ENCODE results near the gene APOA5.
A peak's percentile ranks its signal among the peaks of the same experiment; 100 is the strongest.
"Not testable (repeated sequence)": the region's sequence is repeated elsewhere in the genome, so short reads cannot be mapped to it uniquely, and the experiment has no call there.

The APOA5 gene

DNA sequence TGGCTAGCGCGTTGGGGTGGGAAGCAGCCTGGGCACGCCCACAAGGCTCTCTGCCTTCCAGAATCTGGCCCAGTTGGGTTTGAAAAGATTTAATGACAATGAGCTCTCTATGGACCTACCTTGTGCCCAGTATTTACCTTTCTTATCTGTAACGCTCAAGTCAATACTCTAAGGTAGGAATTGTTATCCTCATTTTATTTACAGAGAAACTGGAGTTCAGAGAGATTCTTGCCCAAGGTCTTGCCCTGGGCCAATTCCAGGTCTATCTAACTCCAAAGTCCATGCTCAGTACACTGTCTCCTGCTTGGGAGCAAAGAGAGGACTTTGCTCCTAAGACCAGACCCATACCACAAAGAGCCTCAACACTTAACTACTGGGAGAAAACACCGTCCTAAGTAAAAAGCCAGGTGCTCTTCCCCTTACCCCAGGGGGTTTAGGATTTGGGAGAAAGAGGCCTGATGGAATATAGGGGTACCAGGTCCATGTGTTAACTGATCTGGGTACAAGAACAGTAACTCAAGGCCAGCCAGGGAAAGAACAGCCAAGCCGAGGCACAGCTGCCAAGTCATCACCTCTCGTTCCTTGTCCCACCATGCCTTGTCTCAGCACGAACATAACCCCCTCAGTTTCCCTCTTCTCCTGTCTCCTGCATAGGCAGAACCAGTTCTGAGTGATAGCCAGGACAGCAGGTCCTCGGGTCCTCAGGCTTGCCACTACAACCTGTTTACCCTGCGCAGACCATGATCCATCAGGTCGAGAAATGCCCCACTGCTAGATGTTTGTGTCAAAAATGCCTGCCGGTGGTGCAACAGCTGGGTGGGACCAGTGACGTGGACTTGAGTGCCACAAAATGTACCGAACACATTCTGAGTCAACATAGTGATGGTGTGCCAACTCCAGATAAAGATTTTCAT lies 16.8 kb upstream of the APOA5 start:
- DNase-seq (ENCODE audit: low read depth), result peak; percentile 86
- no peak overlapping the region for H3K4me3 ChIP-seq (ENCODE audit: control insufficient read depth, low read depth, low read length)
- TF ChIP-seq, protein P1, sequence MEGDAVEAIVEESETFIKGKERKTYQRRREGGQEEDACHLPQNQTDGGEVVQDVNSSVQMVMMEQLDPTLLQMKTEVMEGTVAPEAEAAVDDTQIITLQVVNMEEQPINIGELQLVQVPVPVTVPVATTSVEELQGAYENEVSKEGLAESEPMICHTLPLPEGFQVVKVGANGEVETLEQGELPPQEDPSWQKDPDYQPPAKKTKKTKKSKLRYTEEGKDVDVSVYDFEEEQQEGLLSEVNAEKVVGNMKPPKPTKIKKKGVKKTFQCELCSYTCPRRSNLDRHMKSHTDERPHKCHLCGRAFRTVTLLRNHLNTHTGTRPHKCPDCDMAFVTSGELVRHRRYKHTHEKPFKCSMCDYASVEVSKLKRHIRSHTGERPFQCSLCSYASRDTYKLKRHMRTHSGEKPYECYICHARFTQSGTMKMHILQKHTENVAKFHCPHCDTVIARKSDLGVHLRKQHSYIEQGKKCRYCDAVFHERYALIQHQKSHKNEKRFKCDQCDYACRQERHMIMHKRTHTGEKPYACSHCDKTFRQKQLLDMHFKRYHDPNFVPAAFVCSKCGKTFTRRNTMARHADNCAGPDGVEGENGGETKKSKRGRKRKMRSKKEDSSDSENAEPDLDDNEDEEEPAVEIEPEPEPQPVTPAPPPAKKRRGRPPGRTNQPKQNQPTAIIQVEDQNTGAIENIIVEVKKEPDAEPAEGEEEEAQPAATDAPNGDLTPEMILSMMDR (conservative IDR thresholded peaks at IDR 0.05; ENCODE audit: control insufficient read depth, insufficient read depth, low read depth, low read length), result no peak

DNA sequence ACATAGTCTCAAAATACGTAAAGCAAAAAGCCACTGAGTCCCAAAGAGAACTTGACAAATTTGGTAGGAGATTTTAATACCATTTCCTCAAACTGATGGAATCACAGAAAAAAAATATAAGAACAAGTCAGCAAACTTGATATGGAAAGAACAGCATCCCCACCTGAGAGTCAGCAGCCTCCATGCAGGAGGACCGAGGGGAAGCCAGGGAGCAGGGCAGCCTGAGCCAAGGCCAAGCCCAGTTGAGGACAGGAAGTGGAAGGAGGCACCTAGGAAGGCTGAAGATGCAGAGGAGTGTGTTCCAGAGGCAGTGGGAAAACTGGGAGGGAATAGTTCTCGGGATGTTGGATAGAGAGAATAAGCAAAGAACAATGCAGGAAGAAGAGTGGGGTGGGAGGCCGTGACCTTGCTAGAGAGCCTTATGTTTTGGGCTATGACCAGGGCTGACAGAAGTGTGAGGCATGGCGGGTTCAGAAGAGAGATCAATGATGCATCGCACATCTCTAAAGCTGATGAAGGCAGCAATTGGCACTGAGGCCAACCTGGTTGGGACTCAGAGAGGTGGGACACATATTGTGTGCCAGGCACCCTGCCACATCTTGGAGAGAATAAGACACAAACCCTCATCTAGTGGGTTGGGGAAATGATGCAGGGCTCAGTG lies 16.1 kb upstream of the APOA5 start:
- H3K4me3 ChIP-seq (ENCODE audit: control insufficient read depth, low read depth, low read length), result no peak overlapping the region
- TF ChIP-seq, protein P1 (conservative IDR thresholded peaks at IDR 0.05; ENCODE audit: control insufficient read depth, insufficient read depth, low read depth, low read length), result no peak
- DNase-seq (ENCODE audit: low read depth), result peak; percentile 5

DNA sequence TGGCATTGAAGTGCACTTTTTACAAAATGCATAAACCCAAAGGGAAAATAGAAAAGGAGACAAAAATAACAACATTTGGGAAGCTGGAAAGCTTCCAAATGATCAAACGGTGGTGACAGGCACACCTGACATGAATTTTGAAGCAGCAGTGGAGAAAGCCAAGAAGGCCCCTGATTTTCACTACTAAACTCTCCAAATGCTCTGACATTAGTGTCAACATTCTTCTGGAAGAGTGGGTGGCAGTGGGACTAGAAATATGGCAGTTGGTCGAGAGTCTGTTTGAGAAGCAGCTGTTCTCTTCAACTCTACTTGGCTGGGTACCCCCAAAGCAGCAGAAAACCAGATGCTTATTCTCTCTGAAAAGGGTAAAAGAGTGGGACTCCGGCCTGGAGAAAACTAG lies 12.3 kb upstream of the APOA5 start:
- DNase-seq (ENCODE audit: low read depth), result no peak
- TF ChIP-seq, protein P1 (conservative IDR thresholded peaks at IDR 0.05; ENCODE audit: control insufficient read depth, insufficient read depth, low read depth, low read length), result no peak
- H3K4me3 ChIP-seq (ENCODE audit: control insufficient read depth, low read depth, low read length), result no peak overlapping the region

DNA sequence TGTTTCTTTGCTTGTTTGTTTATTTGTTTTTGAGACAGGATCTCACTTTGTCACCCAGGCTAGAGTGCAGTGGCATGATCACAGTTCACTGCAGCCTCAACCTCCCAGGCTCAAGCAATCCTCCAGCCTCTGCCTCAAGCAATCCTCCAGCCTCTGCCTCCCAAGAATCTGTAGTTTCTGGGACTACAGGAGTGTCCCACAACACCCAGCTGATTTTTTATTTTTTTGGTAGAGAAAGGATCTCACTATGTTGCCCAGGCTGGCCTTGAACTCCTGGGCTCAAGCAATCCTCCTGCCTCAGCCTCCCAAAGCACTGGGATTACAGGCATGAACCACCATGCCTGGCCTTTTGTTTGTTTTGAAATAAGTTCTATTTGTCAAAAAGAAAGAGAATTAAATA lies 10.0 kb upstream of the APOA5 start:
- not testable (repeated sequence) for DNase-seq (ENCODE audit: low read depth); H3K4me3 ChIP-seq (ENCODE audit: control insufficient read depth, low read depth, low read length)

DNA sequence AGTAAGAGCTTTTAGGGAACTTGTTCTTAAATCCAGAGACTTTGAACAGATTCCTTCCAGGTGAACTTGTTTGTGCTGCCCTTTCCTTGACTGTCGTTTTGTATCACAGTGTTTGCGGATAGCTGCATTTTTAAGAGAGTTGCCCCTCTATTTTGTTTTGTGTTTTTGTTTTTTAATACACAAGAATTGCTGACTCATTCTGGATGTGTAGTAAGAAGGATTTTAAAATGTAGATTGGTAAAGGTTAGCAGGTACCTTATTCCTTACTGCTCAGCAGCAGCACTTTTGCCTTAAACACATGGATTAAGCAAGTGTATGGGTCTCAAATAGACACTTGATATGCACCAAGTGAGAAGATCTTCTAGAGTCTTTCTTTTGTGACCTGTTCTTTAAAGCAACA lies 8.9 kb upstream of the APOA5 start:
- no peak overlapping the region for H3K4me3 ChIP-seq (ENCODE audit: control insufficient read depth, low read depth, low read length)
- no peak for DNase-seq (ENCODE audit: low read depth)
- TF ChIP-seq, protein P1 (conservative IDR thresholded peaks at IDR 0.05; ENCODE audit: control insufficient read depth, insufficient read depth, low read depth, low read length), result no peak

DNA sequence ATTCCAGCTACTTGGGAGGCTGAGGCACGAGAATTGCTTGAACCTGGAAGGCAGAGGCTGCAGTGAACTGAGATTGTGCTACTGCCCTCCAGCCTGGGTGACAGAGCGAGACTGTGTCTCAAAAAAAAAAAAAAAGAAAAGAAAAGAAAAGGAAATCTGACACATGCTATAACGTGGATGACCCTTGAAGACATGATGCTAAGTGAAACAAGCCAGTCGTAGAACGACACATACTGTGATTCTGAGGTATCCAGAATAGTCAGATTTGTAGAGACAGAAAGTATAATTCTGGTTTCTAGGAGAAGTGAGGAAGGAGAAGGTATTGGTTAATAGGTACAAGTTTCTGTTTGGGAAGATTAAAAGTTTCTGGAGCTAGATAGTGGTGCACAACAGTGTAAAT lies 6.7 kb upstream of the APOA5 start:
- H3K4me3 ChIP-seq (ENCODE audit: control insufficient read depth, low read depth, low read length), result no peak overlapping the region
- DNase-seq (ENCODE audit: low read depth), result no peak
- TF ChIP-seq, protein P1 (conservative IDR thresholded peaks at IDR 0.05; ENCODE audit: control insufficient read depth, insufficient read depth, low read depth, low read length), result no peak

DNA sequence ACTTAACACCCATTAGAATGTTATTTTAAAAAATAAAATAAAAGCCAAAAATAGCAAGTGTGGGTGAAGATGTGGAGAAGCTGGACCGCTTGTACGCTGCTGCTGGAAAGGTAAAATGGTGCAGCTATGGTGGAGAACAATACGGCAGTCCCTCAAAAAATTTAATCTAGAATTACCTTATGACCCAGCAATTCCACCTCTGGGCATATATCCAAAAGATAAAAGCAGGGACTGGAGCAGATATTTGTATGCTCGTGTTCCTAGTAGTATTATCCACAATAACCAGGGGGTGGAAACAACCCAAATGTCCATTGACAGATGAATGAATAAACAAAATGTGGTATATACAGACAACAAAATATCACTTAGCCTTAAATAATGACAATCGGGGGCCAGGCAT lies 6.1 kb upstream of the APOA5 start:
- no peak for DNase-seq (ENCODE audit: low read depth)
- TF ChIP-seq, protein P1 (conservative IDR thresholded peaks at IDR 0.05; ENCODE audit: control insufficient read depth, insufficient read depth, low read depth, low read length), result no peak
- H3K4me3 ChIP-seq (ENCODE audit: control insufficient read depth, low read depth, low read length), result no peak overlapping the region
